Measurements from ENCODE around the gene GPR155. TPM values are rescaled to one million over a fixed set of nuclear protein-coding genes. Genes with fewer than 3 reads are reported as not detected.
"Not testable (repeated sequence)": the region's sequence is repeated elsewhere in the genome, so short reads cannot be mapped to it uniquely, and the experiment has no call there.

GPR155 gene
- total and polyA plus RNA-seq, 2 donors from 2014 or later, result 7.6 to 8.1 TPM

- peak overlapping the region; percentile 75 to 90 (median 78) for H3K4me3 ChIP-seq (ENCODE audit: low read length in 3 of 3)
- FAIRE-seq (no peak), DNase-seq (peak in 3 of 5 donors; percentile 34 to 66 (median 54))
- H3K9me3 ChIP-seq (ENCODE audit: control insufficient read depth in 2 of 3, insufficient read depth in 1 of 3, low read length in 3 of 3), result no peaks in the 10 kb centered on the region
- peak overlapping the region; percentile 58 to 88 (median 65) for H3K9ac ChIP-seq (ENCODE audit: low read length in 3 of 3)
- no peak for TF ChIP-seq CTCF (IDR thresholded peaks at IDR 0.05; ENCODE audit: borderline replicate concordance, extremely low read depth, insufficient read depth)
- no peaks in the 10 kb centered on the region for H3K36me3 ChIP-seq (ENCODE audit: control insufficient read depth in 2 of 3, insufficient read depth in 3 of 3, low read length in 3 of 3)
- no peaks in the 10 kb centered on the region for H3K27me3 ChIP-seq (ENCODE audit: control insufficient read depth, insufficient read depth, low read length)
- intact Hi-C loops (cut with DNase I), result no loop called here
- no peaks in the 10 kb centered on the region for H3K4me1 ChIP-seq (ENCODE audit: control insufficient read depth in 2 of 3, insufficient read depth in 2 of 3, low read depth in 1 of 3, low read length in 3 of 3)
- H3K27ac ChIP-seq (ENCODE audit: low read depth in 2 of 2, low read length in 2 of 2), result peak overlapping the region; percentile 32 to 72
Observed at GRCh38 chr2:174485788-174486562, 854 bp downstream of the GPR155 start.

GRCh38 chr2:174485045-174485444 lies 1.8 kb downstream of the GPR155 start:
- FAIRE-seq; H3K36me3 ChIP-seq (ENCODE audit: control insufficient read depth in 2 of 3, insufficient read depth in 3 of 3, low read length in 3 of 3); H3K27ac ChIP-seq (ENCODE audit: low read depth in 2 of 2, low read length in 2 of 2); H3K9me3 ChIP-seq (ENCODE audit: control insufficient read depth in 2 of 3, insufficient read depth in 1 of 3, low read length in 3 of 3); H3K27me3 ChIP-seq (ENCODE audit: control insufficient read depth, insufficient read depth, low read length); H3K4me1 ChIP-seq (ENCODE audit: control insufficient read depth in 2 of 3, insufficient read depth in 2 of 3, low read depth in 1 of 3, low read length in 3 of 3); intact Hi-C loops (cut with DNase I); DNase-seq; H3K9ac ChIP-seq (ENCODE audit: low read length in 3 of 3): not testable (repeated sequence)
- peak overlapping the region in 1 of 3 donors; percentile 75 for H3K4me3 ChIP-seq (ENCODE audit: low read length in 3 of 3)

GRCh38 chr2:174484573-174484972 lies 2.3 kb downstream of the GPR155 start:
- no peak for TF ChIP-seq CTCF (IDR thresholded peaks at IDR 0.05; ENCODE audit: borderline replicate concordance, extremely low read depth, insufficient read depth)
- no peaks in the 10 kb centered on the region for H3K9me3 ChIP-seq (ENCODE audit: control insufficient read depth in 2 of 3, insufficient read depth in 1 of 3, low read length in 3 of 3)
- no peaks in the 10 kb centered on the region for H3K27me3 ChIP-seq (ENCODE audit: control insufficient read depth, insufficient read depth, low read length)
- H3K4me3 ChIP-seq (ENCODE audit: low read length in 3 of 3), result peak overlapping the region in 1 of 3 donors; percentile 75
- intact Hi-C loops (cut with DNase I), result no loop called here
- FAIRE-seq (no peak), DNase-seq (no peak)
- no peak overlapping the region for H3K27ac ChIP-seq (ENCODE audit: low read depth in 2 of 2, low read length in 2 of 2)
- no peaks in the 10 kb centered on the region for H3K4me1 ChIP-seq (ENCODE audit: control insufficient read depth in 2 of 3, insufficient read depth in 2 of 3, low read depth in 1 of 3, low read length in 3 of 3)
- H3K36me3 ChIP-seq (ENCODE audit: control insufficient read depth in 2 of 3, insufficient read depth in 3 of 3, low read length in 3 of 3), result no peaks in the 10 kb centered on the region
- peak overlapping the region in 1 of 3 donors; percentile 16 for H3K9ac ChIP-seq (ENCODE audit: low read length in 3 of 3)

DNA sequence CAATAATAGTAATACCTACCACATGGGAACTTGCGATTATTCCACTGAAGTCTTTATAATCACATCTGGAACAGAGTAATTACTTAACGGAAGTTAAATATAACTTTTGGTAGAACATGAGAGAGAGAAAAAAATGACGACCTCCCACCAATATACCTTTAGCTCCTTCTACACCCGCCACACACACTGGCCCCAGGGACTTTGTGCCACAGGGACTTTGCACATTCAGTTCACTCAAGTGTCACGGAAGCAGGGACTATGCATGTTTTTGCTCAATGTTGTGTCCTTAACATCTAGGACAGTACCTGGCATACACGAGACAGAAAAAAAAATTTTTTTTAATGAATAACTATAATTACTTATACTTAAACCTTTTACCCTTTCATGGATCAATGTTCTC lies 4.0 kb downstream of the GPR155 start:
- no peak for TF ChIP-seq CTCF (IDR thresholded peaks at IDR 0.05; ENCODE audit: borderline replicate concordance, extremely low read depth, insufficient read depth)
- FAIRE-seq (no peak), DNase-seq (no peak)
- no peaks in the 10 kb centered on the region for H3K27me3 ChIP-seq (ENCODE audit: control insufficient read depth, insufficient read depth, low read length)
- H3K9me3 ChIP-seq (ENCODE audit: control insufficient read depth in 2 of 3, insufficient read depth in 1 of 3, low read length in 3 of 3), result no peaks in the 10 kb centered on the region
- intact Hi-C loops (cut with DNase I), result no loop called here
- H3K4me1 ChIP-seq (ENCODE audit: control insufficient read depth in 2 of 3, insufficient read depth in 2 of 3, low read depth in 1 of 3, low read length in 3 of 3), result no peaks in the 10 kb centered on the region
- no peak overlapping the region for H3K9ac ChIP-seq (ENCODE audit: low read length in 3 of 3)
- no peak overlapping the region for H3K27ac ChIP-seq (ENCODE audit: low read depth in 2 of 2, low read length in 2 of 2)
- H3K4me3 ChIP-seq (ENCODE audit: low read length in 3 of 3), result no peak overlapping the region
- peaks cover 0 to 3% (median 0%) of the 10 kb centered on the region in 3 donors for H3K36me3 ChIP-seq (ENCODE audit: control insufficient read depth in 2 of 3, insufficient read depth in 3 of 3, low read length in 3 of 3)

Data from kidney (tissue), 14 donors.